IMR-90 (cell line): ENCODE results near the gene SLC24A3.

Experiments
- CHD1 ChIP-seq: IDR thresholded peaks from 2 replicates; pipeline ENCODE4 v1.6.1; 2012; ENCODE audit warnings: low read depth, low read length, improper control_type of control experiment
- POLR2A ChIP-seq: IDR thresholded peaks from 2 replicates; pipeline ENCODE4 v1.6.1; 2012; ENCODE audit warnings: mild to moderate bottlenecking, low read depth, low read length

DNA sequence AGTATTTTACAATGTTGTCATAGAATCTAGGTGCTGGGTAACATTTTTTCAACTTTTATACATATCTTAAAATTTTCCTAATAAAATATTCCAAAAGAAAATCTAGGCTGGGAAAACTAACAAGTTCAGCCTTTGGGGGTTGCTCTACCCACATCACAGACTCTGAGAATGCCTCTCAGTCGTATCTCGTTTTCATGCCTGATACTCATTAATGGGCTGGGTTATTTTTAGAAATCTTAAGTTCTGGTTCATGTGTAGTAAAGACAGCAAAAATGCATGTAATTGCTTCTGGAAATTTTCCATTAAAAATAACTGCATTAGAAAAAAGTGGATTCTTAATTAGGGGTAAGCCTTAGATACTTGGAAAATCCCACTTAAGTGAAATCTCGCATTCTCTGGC, 149.3 kb downstream of the SLC24A3 start:
- TF ChIP-seq CHD1 (no peak), POLR2A (no peak)
